Limb (tissue), 2 donors: Measurements from ENCODE around the gene ADD2.

Experiments
- DNase-seq, 2 donors: peaks; one replicate each; pipeline ENCODE4 v3.0.0-alpha.2; 2016; ENCODE audit errors: extremely low spot score in 2 of 2

ADD2 gene

GRCh38 chr2:70724366-70724765 is 43.6 kb downstream of the ADD2 start:
- no peak for DNase-seq

- no peak for DNase-seq
Measured at GRCh38 chr2:70723286-70723885, 44.6 kb downstream of the ADD2 start.

GRCh38 chr2:70720124-70720523 is 47.9 kb downstream of the ADD2 start:
- DNase-seq, result no peak

- DNase-seq, result no peak
Measured at GRCh38 chr2:70719231-70719630, 48.8 kb downstream of the ADD2 start.

- no peak for DNase-seq
Measured at GRCh38 chr2:70718736-70719135, 49.3 kb downstream of the ADD2 start.

GRCh38 chr2:70718241-70718640 is 49.8 kb downstream of the ADD2 start:
- DNase-seq, result no peak

GRCh38 chr2:70717431-70718038 is 50.5 kb downstream of the ADD2 start:
- no peak for DNase-seq

- DNase-seq, result no peak
Measured at GRCh38 chr2:70716951-70717350, 51.0 kb downstream of the ADD2 start.

- peak in 1 of 2 donors; percentile 44 for DNase-seq
Measured at GRCh38 chr2:70716131-70716743, 51.8 kb downstream of the ADD2 start.

- DNase-seq, result no peak
Measured at GRCh38 chr2:70715071-70715985, 52.7 kb downstream of the ADD2 start.

- no peak for DNase-seq
Measured at GRCh38 chr2:70714141-70714905, 53.7 kb downstream of the ADD2 start.

- no peak for DNase-seq
Measured at GRCh38 chr2:70712916-70713315, 55.1 kb downstream of the ADD2 start.

- DNase-seq, result peak in 1 of 2 donors; percentile 1
Measured at GRCh38 chr2:70711191-70711590, 56.8 kb downstream of the ADD2 start.

GRCh38 chr2:70710038-70710690 is 57.8 kb downstream of the ADD2 start:
- DNase-seq, result peak in 1 of 2 donors; percentile 16

- DNase-seq, result peak; percentile 16 to 20
Measured at GRCh38 chr2:70709275-70710037, 58.5 kb downstream of the ADD2 start.

- peak in 1 of 2 donors; percentile 12 for DNase-seq
Measured at GRCh38 chr2:70708376-70709199, 59.4 kb downstream of the ADD2 start.

- no peak for DNase-seq
Measured at GRCh38 chr2:70707706-70708105, 60.3 kb downstream of the ADD2 start.

GRCh38 chr2:70706026-70706795 is 61.8 kb downstream of the ADD2 start:
- DNase-seq, result no peak
